HG03159 (cell line): Measurements from ENCODE around the gene ART3.
A peak's percentile ranks its signal among the peaks of the same experiment; 100 is the strongest.
"Not testable (repeated sequence)": the region's sequence is repeated elsewhere in the genome, so short reads cannot be mapped to it uniquely, and the experiment has no call there.

Experiments
- ATAC-seq: cut with Tn5 transposase; IDR thresholded peaks from one replicate; pipeline ENCODE4 v1.9.1; 2021; ENCODE audit warnings: mild to moderate bottlenecking, moderate library complexity; ENCODE audit not compliant: unreplicated experiment

The ART3 gene, protein sequence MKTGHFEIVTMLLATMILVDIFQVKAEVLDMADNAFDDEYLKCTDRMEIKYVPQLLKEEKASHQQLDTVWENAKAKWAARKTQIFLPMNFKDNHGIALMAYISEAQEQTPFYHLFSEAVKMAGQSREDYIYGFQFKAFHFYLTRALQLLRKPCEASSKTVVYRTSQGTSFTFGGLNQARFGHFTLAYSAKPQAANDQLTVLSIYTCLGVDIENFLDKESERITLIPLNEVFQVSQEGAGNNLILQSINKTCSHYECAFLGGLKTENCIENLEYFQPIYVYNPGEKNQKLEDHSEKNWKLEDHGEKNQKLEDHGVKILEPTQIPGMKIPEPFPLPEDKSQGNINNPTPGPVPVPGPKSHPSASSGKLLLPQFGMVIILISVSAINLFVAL

DNA sequence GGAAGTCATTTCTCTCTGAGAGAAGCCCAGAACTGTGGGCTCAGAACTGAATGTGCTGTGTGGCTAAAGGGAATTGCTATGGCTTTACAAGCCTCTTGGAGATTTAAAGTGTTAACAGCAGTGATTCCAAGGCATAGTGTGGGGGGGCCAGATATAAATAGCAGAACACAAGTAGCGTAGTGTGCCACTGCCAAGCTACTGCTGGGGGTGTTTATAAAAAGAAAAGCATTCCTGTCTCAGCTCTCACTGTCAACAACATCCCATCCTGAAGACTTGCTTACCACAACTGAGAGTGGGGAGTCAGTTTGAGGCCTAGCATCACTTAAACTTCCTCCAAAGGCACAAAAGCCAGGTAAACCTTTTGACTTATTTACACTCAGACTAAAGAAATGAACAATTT, at the start of gene ART3:
ART3 (plus strand) TSS at position 242 of the 400 bp plus-strand sequence. CDS start 1,181 bp downstream, outside the sequence.
- no peak for ATAC-seq

DNA sequence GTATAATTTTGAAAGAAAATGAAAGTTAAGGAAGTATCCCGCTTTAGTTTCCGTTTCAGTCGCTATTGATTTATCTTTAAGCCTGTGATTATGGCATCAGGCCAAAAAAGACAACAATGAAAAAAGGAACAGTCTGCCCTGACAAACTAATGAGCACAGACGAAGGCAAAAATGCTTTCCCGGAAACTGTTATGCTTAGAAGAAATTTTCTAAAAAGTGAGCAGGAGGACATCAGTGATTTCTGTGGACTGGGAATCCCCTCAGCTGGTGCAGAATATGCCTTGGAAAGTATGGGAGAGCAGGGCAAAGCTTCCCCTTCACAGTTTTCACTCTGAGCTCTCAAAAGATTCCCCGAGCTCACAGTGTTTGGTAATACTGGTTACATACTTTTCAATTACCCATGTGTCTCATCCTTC, 46.2 kb upstream of the ART3 start:
- ATAC-seq: no peak

DNA sequence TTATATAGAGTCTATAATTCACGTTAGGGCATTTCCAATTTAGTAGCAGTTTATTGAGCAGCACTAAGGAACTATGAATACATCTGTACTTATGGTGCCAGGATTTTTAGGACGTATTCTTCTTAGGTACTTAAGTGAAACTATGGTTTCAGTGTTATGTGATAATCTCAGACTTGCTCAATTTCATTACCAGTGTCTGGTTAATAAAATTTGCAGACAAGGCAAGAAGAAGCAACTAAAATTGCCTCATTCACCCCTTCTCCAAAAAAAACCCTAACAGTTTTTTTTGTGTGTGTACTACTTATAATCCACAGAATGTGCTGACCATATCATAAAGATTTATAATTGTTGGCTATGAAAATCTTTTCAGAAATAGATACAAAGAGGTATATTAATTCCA, 45.2 kb upstream of the ART3 start:
- no peak for ATAC-seq

DNA sequence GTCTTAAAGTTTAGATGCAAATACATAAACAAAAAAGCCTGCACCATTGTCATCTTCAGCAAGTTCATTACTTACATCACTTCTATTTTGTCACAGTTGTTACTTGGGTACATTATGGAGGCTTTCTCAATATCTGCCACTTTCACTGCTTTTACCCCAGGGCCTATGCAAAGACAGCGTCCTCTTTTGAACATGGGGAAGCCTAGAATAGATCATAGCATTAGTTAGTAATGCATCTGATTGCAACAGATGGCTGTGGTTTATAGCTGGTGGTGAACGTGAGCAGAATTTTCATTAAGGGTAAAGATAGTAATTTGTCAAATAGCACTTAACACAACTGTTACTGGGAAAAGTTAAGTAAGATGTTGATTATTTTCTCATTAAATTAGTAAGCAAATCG, 39.4 kb upstream of the ART3 start:
- ATAC-seq: no peak

DNA sequence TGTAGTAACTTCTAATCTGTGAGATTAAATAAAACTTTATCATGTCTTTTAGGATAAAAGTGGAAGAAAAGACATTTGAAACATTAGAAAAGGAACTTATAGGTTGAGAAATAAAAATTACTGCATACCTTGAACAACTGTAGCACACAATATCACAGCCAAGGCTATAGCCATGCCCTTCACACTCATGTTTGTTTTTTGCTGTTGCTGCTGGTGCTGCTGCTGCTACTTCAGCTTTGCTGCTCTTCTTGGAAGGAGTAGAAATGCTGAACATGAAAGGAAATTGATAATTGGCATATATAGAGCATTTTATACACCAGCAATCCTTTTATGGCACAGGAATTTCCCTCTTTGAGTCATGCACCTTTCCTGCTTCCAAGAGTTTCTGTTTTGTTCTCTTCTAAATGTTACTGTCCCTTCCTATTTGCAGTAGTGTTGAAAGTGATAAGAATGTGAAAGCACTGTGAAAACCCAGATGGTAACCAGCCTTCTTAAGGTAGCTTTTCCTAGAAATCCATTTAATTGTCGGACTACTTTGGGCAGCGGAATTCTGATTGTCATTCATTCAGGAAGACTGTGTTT, 38.6 kb upstream of the ART3 start, which contains the start of gene CXCL11:
CXCL11 (minus strand) TSS at position 272 of the 582 bp plus-strand sequence; CDS start at position 189, 83 bp downstream.
- no peak for ATAC-seq

DNA sequence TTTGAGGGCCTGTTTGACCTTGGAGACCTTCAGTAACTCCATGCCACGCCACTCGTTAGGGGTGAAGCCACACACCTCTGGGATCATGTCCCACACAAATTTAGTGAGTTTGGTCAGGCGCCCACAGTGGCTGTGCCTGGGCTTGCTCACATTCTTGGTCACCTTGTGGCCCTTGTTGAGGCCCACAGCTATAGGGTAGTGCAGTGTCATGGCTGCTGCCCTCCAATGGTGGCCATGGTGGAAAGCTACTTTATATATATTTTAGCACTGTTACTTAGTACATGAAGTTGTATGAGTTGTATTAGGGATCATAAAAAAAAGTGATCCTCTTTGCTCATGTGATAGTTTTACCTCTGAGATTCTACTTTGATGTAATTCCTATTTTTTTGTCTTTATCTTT, 37.7 kb upstream of the ART3 start:
- no peak for ATAC-seq

DNA sequence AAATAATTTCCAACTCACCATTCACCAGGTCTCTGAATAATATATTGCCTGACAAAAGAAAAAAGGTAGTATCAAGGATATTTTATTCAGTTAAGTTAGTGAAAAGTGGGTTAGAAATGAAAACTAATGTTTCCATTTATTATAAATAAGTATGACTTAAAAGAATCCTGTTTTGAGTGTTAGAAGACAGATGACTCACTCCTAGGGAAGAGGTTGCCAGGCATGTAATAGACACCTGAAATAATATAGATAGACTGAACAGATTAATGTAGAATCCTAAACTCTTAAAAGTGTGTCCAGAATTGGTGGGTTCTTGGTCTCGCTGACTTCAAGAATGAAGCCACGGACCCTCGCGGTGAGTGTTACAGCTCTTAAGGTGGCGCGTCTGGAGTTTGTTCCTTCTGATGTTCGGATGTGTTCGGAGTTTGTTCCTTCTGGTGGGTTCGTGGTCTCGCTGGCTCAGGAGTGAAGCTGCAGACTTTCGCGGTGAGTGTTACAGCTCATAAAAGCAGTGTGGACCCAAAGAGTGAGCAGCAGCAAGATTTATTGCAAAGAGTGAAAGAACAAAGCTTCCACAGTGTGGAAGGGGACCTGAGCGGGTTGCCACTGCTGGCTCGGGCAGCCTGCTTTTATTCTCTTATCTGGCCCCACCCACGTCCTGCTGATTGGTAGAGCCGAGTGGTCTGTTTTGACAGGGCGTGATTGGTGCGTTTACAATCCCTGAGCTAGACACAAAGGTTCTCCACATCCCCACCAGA, 32.1 kb upstream of the ART3 start:
- not testable (repeated sequence) for ATAC-seq

DNA sequence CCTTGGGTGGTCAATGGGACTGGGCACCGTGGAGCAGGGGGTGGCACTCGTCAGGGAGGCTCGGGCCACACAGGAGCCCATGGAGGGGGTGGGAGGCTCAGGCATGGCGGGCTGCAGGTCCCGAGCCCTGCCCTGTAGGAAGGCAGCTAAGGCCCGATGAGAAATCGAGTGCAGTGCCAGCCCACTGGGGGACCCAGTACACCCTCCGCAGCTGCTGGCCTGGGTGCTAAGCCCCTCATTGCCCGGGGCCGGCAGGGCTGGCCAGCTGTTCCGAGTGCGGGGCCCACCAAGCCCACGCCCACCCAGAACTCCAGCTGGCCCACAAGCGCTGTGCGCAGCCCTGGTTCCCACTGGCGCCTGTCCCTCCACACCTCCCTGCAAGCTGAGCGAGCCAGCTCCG, 31.2 kb upstream of the ART3 start:
- ATAC-seq: not testable (repeated sequence)

DNA sequence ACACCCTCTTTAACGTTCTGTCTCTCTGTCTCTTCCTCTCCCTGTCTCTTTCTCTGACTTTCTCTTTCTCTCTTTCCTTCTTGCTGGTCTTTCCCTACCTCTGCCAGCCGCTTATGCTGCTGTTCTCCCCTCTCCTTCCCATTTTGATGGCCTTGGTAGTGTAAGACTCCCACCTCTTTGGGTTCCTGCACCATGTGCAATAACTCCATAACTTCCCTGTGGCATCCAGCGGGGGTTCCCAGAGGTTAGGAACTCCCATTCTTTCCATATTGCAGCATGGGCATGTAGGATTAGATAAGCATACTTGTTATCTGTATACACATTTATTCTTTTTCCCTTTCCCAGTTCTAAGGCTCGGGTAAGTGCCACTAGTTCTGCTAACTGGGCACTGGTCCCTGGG, 29.8 kb upstream of the ART3 start:
- ATAC-seq: not testable (repeated sequence)

DNA sequence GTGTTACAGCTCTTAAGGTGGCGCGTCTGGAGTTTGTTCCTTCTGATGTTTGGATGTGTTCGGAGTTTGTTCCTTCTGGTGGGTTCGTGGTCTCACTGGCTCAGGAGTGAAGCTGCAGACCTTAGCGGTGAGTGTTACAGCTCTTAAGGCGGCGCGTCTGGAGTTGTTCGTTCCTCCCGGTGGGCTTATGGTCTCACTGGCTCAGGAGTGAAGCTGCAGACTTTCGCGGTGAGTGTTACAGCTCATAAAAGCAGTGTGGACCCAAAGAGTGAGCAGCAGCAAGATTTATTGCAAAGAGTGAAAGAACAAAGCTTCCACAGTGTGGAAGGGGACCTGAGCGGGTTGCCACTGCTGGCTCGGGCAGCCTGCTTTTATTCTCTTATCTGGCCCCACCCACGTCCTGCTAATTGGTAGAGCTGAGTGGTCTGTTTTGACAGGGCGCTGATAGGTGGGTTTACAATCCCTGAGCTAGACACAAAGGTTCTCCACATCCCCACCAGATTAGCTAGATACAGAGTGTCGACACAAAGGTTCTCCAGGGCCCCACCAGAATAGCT, 24.6 kb upstream of the ART3 start:
- ATAC-seq: not testable (repeated sequence)

DNA sequence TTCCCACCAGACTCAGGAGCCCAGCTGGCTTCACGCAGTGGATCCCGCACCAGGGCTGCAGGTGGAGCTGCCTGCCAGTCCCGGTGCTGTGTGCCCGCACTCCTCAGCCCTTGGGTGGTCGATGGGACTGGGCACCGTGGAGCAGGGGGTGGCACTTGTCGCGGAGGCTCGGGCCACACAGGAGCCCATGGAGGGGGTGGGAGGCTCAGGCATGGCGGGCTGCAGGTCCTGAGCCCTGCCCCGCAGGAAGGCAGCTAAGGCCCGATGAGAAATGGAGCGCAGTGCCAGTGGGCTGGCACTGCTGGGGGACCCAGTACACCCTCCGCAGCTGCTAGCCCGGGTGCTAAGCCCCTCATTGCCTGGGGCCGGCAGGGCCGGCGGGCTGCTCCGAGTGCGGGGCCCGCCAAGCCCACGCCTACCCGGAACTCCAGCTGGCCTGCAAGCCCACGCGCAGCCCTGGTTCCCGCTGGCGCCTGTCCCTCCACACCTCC, 23.9 kb upstream of the ART3 start:
- not testable (repeated sequence) for ATAC-seq

DNA sequence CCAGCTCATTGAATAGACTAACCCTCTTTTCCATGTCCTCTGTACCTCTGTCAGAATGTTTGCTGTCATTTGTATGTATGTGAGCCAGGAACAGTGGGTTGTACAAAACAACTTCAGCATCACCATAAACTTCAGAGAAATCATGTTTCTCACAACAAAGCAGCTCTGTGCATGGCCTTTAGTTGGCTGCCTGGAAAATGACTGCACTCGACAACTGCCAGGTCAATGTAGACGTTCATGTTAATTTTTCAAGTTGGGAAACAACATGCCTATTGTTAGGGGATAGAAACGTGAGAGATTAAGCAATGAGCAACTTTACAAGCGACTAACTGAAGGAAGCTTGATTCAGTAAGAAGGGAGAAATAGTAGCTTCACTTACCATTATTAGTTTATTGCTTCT, 20.8 kb upstream of the ART3 start:
- ATAC-seq: no peak

DNA sequence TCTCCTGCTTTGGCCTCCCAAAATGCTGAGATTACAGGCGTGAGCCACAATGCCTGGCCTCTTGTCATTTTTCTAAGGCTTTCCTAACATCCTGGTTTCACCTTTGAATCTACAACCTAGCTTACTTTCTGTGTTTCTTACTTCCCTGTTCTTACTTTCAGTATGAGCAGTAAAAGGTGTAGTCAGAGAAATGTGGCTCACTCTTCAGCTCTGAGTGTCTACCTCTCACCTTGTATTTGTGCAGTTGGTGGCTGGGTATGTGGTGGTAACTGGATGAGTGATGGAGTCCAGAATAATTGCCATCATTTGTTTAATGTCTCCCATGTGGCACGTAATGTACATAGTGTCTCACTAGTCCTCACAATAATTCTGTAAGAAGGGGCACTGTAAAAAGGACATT, 19.5 kb upstream of the ART3 start:
- ATAC-seq: peak; percentile 99

DNA sequence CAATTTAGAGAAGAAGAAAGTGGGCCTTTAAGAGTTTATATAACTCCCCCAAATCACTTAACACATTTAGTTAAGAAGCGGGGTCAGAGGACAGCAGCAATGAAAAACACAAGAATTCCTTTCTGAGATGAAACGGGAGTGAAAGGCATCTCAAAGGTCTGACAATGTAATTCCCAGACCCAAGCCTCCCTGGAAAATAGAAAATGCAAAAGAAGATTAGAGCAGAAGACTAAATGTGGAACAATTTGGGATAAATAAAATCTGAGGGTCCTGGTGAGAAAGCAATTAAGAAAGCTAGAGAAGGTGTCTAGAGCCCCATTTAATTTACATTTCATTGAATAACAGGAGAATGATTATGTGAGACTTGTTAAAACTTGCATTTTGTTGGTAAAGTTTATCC, 19.1 kb upstream of the ART3 start:
- ATAC-seq: no peak

DNA sequence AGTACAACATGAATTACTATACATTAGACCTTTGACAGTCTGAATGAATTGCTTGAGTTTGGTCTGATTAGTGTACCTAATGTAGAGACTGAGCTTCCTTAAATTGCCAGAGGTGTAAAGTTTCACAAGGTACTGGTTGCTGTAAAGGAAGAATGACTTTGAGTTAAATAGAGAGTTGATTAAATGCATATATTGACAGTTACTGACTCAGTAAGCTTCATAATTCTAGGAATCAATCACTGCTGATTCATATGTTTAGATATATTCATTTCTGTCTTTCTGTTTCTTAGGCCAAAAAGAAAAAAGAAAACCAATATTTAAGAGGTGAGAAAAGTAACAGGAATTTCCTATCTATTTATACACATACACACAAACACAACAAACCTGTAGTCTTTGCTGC, 16.2 kb upstream of the ART3 start:
- ATAC-seq: no peak

DNA sequence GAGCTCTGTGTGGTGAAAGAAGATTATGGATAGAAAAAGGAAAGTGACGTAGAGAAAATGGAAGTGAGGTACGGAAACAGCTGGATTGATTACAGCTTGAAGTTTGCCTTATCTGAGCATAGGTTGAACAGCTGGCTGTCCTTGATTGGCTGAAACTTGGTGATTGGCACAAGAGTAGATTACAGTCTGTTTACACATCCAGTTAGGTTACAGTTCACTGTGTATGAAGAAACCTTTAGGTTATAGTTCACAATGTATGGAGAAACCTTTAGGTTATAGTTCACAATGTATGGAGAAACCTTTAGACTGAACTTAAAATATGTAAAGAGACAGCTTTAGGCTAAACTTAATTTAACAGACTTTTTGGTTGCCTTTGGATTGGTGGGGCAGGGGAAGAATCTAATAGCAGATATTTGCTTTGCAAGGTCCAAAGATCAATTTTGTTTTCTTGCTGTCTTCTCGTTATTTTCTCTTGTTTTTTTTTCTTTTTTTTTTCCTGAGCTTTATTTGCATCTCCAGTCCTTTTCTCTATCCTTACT, 15.6 kb upstream of the ART3 start:
- ATAC-seq: no peak

DNA sequence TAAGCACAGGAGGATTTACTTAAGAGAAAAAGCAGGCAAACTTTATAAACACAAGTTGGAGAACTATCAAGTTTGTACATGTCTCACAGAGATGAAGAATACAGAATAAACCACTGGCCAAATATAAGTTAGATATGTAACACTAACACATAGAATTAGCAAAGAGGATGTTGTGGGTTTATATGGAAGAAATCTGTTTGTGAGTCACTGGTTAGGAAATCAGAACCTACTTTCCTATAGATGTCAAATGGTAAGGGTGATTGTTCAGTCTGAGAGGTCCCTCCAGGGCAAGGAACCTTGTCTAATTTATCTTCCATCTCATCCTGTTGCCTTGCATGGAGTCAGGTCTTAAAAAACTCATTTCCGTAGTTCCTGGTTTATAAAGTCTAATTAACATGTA, 14.8 kb upstream of the ART3 start:
- no peak for ATAC-seq

DNA sequence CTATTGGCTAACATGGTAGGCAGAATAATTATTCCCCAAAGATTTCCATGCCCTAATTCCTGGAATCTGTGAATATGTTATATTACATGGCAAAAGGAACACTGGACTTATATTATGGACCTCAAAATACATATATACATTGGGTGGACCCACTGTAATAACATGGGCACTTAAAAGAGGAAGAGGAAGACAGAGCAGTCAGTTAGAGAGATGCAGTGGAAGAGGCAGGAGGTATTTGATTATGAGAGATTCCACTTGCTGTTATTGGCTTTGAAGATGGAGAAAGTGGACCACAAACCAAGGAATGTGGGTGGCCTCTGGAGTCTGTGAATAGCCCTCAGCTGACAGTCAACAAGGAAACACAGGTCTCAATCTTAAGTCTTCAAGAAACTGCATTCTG, 14.0 kb upstream of the ART3 start:
- ATAC-seq: no peak

DNA sequence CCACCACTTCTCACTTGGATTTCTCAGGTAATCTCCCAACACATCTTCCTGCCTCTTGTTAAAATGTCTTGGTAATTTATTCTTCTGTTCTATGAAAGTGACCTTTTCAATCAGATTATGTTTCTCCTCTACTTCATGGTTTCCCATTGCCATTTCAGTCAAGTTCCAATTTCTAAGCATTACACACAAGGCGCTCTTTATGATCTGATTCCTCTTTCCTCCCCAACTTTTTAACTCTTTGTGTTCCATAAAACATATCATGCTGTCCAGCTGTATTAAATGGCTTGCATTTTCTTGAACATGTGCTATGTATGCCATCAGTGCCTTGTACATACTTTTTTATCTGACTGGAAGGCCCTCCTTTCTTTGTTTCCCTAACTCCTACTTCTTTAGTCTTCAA, 13.1 kb upstream of the ART3 start:
- no peak for ATAC-seq

DNA sequence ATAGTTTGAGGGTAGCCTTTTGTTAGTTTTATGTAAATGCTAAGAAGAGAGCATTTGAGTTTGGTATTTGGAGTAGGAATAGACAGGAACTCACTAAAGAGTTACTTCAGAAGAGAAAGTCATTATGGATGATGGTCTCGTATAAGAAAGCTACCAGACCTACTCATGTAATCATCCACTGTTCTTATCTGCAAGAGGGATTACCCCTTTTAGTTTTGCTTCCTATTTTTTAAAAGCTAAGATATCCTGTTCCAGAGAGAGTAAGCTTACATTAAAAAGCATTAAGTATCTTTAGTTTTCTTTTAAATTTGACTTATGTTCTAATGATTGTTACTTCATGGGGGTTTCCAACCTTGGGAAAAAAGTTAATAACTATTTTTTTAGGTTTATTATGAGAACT, 12.5 kb upstream of the ART3 start:
- ATAC-seq: peak; percentile 63

DNA sequence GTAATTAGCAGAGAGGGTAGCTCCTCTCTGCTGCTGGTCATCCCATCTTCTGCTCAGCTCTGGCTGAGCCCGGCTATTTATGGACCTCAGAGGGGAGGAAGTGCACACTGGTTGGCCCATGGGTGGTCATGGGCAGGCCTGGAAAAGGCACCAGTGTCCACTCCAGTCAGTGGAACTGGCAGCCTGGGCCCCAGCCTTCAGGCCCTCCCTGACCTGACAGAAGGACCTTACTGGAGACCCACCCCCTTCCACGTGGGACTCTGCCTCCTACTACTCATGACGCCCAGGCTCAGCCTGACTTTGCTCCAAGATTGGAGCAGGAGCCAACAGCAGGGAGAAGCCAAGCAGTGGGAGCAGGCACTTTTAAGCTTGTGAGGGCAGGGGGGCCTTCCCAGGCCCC, 8.0 kb upstream of the ART3 start:
- no peak for ATAC-seq
